Effector memory CD4-positive, alpha-beta T cell (primary cell): ENCODE data around the gene SLC35G2.
A peak's percentile ranks its signal among the peaks of the same experiment; 100 is the strongest.
"Not testable (repeated sequence)": the region's sequence is repeated elsewhere in the genome, so short reads cannot be mapped to it uniquely, and the experiment has no call there.

Experiments
- DNase-seq, 3 donors: peaks; one replicate each; pipeline ENCODE4 v3.0.0-alpha.2; 2020
- H3K27ac ChIP-seq: 2 replicates; pipeline ENCODE4 v1.7.0; 2013; ENCODE audit warnings: mild to moderate bottlenecking, low read length, moderate library complexity; ENCODE audit not compliant: insufficient read depth, poor library complexity, severe bottlenecking
- H3K27me3 ChIP-seq: replicated peaks from 2 replicates; pipeline ENCODE4 v1.7.0; 2013; ENCODE audit warnings: mild to moderate bottlenecking, low read length; ENCODE audit not compliant: insufficient read depth, control insufficient read depth, poor library complexity, severe bottlenecking
- H3K36me3 ChIP-seq: 2 replicates; pipeline ENCODE4 v1.7.0; 2013; ENCODE audit warnings: mild to moderate bottlenecking, low read length, moderate library complexity; ENCODE audit not compliant: control insufficient read depth, insufficient read depth
- H3K4me1 ChIP-seq: 2 replicates; pipeline ENCODE4 v1.7.0; 2013; ENCODE audit warnings: low read length, mild to moderate bottlenecking; ENCODE audit not compliant: control insufficient read depth, insufficient read depth, poor library complexity, severe bottlenecking
- H3K4me3 ChIP-seq: 2 replicates; pipeline ENCODE4 v1.7.0; 2013; ENCODE audit warnings: low read length, low read depth, mild to moderate bottlenecking; ENCODE audit not compliant: insufficient read depth, poor library complexity, severe bottlenecking
- H3K9me3 ChIP-seq: 2 replicates; pipeline ENCODE4 v1.7.0; 2013; ENCODE audit warnings: mild to moderate bottlenecking, low read length, moderate library complexity; ENCODE audit not compliant: control insufficient read depth

Gene SLC35G2

DNA sequence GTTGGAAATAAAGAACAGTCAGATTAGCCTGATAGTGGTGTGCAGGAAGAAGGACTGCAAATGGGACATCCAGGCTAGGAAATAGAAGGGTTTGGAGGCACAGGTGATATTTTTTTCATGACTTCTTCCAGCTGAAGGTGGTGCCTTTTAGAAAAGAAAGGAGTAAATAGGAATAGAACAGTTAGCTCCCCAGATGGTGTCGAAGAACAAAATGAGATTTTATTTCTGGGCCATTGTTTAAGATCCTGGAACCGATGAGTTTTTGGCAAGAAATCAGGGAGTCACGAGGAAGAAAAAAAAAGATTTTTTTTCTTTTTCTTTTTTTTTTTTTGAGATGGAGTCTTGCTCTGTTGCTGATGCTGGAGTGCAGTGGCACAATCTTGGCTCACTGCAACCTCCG, 33.3 kb downstream of the SLC35G2 start:
- Histone ChIP-seq H3K4me3 (no peak overlapping the region), H3K27me3 (no peaks in the 10 kb centered on the region), H3K9me3 (no peaks in the 10 kb centered on the region), H3K36me3 (no peaks in the 10 kb centered on the region), H3K4me1 (no peaks in the 10 kb centered on the region), H3K27ac (no peak overlapping the region)
- DNase-seq: no peak

DNA sequence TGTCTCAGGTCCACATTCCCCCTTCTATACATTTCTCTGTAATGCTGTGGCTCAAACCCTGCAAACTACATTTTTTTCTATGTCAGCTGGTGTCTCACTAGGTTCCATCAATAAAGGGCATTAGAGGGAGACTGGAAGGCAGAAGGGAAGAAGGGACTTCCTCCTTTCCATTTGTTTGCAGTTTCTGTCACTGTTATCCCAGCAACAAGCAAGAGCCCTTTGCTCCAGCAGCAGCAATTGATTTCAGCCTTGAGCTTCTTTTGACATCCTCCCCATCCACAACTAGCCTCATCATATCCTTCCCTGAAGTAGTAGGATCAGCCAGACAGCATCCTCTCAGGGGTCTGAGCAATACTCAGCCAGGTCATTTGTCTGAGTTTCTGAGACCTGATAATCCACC, 37.7 kb downstream of the SLC35G2 start:
- no peak overlapping the region for H3K27ac ChIP-seq
- H3K36me3 ChIP-seq: no peaks in the 10 kb centered on the region
- H3K27me3 ChIP-seq: no peaks in the 10 kb centered on the region
- no peak for DNase-seq
- no peaks in the 10 kb centered on the region for H3K9me3 ChIP-seq
- peaks cover 7% of the 10 kb centered on the region for H3K4me1 ChIP-seq
- no peak overlapping the region for H3K4me3 ChIP-seq

DNA sequence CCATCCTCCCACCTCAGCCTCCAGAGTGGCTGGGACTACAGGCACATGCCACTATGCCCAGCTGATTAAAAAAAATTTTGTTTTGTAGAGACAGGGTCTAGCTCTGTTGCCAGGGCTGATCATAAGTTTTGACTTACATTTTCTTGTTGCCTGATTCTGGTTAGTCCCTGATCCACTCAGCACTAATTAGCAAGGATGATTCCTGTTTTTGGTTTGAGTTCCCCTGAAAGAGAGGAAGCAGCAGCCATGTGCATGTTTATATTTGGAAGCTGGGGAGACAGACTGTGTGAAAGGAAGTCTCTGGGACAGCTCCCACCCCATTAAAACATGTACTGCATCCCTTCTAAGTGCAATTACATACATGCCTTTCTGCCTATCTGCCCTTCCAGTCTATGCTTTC, 39.5 kb downstream of the SLC35G2 start:
- H3K27ac ChIP-seq: no peak overlapping the region
- H3K4me1 ChIP-seq: peaks cover 7% of the 10 kb centered on the region
- no peaks in the 10 kb centered on the region for H3K27me3 ChIP-seq
- DNase-seq: no peak
- H3K36me3 ChIP-seq: no peaks in the 10 kb centered on the region
- no peaks in the 10 kb centered on the region for H3K9me3 ChIP-seq
- H3K4me3 ChIP-seq: no peak overlapping the region

GRCh38 chr3:136860541-136860940, 41.6 kb downstream of the SLC35G2 start:
- no peak for DNase-seq
- peak overlapping the region; percentile 73 for H3K27ac ChIP-seq
- H3K4me1 ChIP-seq: peaks cover 7% of the 10 kb centered on the region
- no peaks in the 10 kb centered on the region for H3K27me3 ChIP-seq
- no peaks in the 10 kb centered on the region for H3K9me3 ChIP-seq
- no peaks in the 10 kb centered on the region for H3K36me3 ChIP-seq
- H3K4me3 ChIP-seq: peak overlapping the region; percentile 56

GRCh38 chr3:136861890-136862616, 43.1 kb downstream of the SLC35G2 start, which contains the start of gene NCK1:
TSS of gene NCK1 (plus strand) at chr3:136862208. CDS start at chr3:136928002, 65,794 bp downstream.
- DNase-seq: peak; percentile 95 to 99 (median 98)
- peak within 1 kb of the TSS; percentile 78 for H3K4me3 ChIP-seq
- H3K9me3 ChIP-seq: no peaks in the 10 kb centered on the region
- peak within 1 kb of the TSS; percentile 88 for H3K27ac ChIP-seq
- no peaks in the 10 kb centered on the region for H3K36me3 ChIP-seq
- peaks cover 8% of the 10 kb centered on the region for H3K4me1 ChIP-seq
- H3K27me3 ChIP-seq: no peaks in the 10 kb centered on the region

DNA sequence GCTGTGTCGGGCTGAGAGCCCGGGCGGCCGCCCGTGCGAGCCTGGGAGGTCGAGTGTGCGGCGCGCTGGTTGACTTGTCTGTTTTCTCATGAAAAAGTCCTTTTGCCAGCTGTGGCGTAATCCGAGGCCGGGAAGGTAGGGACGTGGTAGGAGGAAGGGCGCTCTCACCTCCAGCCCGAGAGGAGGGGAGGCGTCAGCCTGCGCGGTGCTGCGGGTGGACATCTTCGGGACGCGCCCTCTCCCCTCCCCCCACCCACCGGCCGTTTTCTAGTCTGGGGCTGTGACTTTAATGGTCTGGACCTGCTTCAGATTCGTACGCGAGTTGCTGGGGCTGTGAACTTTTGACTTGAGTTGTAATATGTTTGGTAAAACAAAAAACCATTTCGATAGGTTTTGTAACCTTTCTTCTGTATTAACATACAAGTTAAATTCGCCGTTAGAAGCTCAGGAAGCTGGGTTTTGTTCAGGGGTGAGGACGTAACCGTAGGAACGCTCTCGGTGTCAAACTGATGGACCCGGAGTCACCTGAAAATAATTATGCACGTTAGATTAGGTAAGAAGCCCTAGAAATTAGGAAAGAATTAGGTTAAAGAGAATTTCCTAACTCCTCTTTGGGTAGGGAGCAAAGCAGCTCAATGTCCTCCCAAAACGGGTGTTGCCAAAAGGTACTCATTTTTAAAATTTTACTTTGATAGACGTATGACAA, 43.8 kb downstream of the SLC35G2 start:
- peak overlapping the region; percentile 78 for H3K4me3 ChIP-seq
- H3K27ac ChIP-seq: peak overlapping the region; percentile 88
- no peaks in the 10 kb centered on the region for H3K9me3 ChIP-seq
- H3K36me3 ChIP-seq: no peaks in the 10 kb centered on the region
- peaks cover 10% of the 10 kb centered on the region for H3K4me1 ChIP-seq
- no peaks in the 10 kb centered on the region for H3K27me3 ChIP-seq
- DNase-seq: peak; percentile 21 to 27 (median 26)

GRCh38 chr3:136869282-136869681, 50.4 kb downstream of the SLC35G2 start:
- H3K4me3 ChIP-seq: no peak overlapping the region
- H3K27ac ChIP-seq: no peak overlapping the region
- no peaks in the 10 kb centered on the region for H3K27me3 ChIP-seq
- no peak for DNase-seq
- peaks cover 12% of the 10 kb centered on the region for H3K36me3 ChIP-seq
- no peaks in the 10 kb centered on the region for H3K9me3 ChIP-seq
- peaks cover 2% of the 10 kb centered on the region for H3K4me1 ChIP-seq

DNA sequence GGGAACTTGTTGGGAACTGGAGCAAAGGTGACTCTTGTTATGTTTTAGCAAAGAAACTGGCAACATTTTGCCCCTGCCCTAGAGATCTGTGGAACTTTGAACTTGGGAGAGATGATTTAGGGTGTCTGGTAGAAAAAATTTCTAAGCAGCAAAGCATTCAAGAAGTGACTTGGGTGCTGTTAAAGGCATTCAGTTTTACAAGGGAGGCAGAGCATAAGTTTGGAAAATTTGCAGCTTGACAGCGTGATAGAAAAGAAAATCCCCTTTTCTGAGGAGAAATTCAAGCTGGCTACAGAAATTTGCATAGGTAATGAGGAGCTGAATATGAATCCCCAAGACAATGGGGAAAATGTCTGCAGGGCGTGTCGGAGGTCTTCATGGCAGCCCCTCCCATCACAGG, 53.3 kb downstream of the SLC35G2 start:
- not testable (repeated sequence) for H3K27me3 ChIP-seq, H3K27ac ChIP-seq, H3K4me3 ChIP-seq, H3K4me1 ChIP-seq, DNase-seq, H3K9me3 ChIP-seq
- peaks cover 12% of the 10 kb centered on the region for H3K36me3 ChIP-seq

DNA sequence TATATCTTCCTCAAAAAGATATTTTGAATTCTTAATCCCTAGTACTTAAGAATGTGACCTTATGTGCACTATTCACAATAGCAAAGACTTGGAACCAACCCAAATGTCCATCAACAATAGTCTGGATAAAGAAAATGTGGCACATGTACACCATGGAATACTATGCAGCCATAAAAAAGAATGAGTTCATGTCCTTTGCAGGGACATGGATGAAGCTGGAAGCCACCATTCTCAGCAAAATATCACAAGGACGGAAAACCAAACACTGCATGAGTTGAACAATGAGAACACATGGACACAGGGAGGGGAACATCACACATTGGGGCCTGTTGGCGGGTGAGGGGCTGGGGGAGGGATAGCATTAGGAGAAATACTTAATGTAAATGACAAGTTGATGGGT, 60.6 kb downstream of the SLC35G2 start:
- not testable (repeated sequence) for H3K9me3 ChIP-seq, H3K36me3 ChIP-seq, DNase-seq, H3K27ac ChIP-seq, H3K4me1 ChIP-seq, H3K27me3 ChIP-seq, H3K4me3 ChIP-seq

DNA sequence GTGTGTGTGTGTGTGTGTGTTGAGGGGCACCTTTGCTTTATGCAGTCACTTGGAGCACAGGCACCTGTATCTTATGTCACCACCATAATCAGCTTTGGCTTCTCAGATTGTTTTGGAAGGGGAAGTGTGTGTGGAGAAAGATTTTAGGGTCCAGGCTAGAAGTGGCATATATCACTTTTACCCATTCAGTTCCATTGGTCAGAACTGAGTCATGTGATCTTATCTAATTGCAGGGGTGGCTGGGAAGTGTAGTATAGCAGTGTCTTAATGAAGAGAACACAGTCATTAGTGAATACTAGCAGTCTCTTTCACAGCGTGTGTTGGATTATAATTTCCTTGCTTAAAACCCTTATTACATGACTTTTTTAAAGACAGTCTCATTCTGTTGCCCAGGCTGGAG, 63.6 kb downstream of the SLC35G2 start:
- Histone ChIP-seq H3K27ac (no peak overlapping the region), H3K36me3 (no peaks in the 10 kb centered on the region), H3K4me3 (no peak overlapping the region), H3K27me3 (no peaks in the 10 kb centered on the region), H3K9me3 (no peaks in the 10 kb centered on the region), H3K4me1 (peaks cover 23% of the 10 kb centered on the region)
- no peak for DNase-seq
